Activated T-helper 17 cell treated with anti-CD3 and anti-CD28 coated beads, Interleukin-2, amount 50 U/mL, for 72 hours (primary cell): ENCODE results near the gene COA3. TPM values are rescaled to one million over a fixed set of nuclear protein-coding genes. Genes with fewer than 3 reads are reported as not detected.

Source experiments
- ATAC-seq: fragments of 150-1000 bp; cut with Tn5 transposase; replicated peaks from 2 replicates; pipeline ENCODE4 v1.10.0; 2021; ENCODE audit warnings: mild to moderate bottlenecking, moderate library complexity
- H3K27ac Mint-ChIP-seq: one replicate; pipeline ENCODE4 v1.8.0; 2022; ENCODE audit warnings: mixed read lengths
- H3K27me3 Mint-ChIP-seq: one replicate; pipeline ENCODE4 v1.8.0; 2022; ENCODE audit warnings: mixed read lengths
- H3K36me3 Mint-ChIP-seq: one replicate; pipeline ENCODE4 v1.8.0; 2022; ENCODE audit warnings: low read depth, mild to moderate bottlenecking, mixed read lengths
- H3K4me1 Mint-ChIP-seq: one replicate; pipeline ENCODE4 v1.8.0; 2022; ENCODE audit warnings: mixed read lengths
- H3K4me3 Mint-ChIP-seq: one replicate; pipeline ENCODE4 v1.8.0; 2022; ENCODE audit warnings: mild to moderate bottlenecking, mixed read lengths
- H3K9me3 Mint-ChIP-seq: one replicate; pipeline ENCODE4 v1.8.0; 2022; ENCODE audit warnings: mixed read lengths
- total RNA-seq, 2 donors: library from RNA; stranded (reverse); gene quantifications; one replicate each; pipeline ENCODE4 v1.2.3, GENCODE V29; 2022

The COA3 gene
- total RNA-seq, 2 donors from 2014 or later = 18.6 to 31.2 TPM

DNA sequence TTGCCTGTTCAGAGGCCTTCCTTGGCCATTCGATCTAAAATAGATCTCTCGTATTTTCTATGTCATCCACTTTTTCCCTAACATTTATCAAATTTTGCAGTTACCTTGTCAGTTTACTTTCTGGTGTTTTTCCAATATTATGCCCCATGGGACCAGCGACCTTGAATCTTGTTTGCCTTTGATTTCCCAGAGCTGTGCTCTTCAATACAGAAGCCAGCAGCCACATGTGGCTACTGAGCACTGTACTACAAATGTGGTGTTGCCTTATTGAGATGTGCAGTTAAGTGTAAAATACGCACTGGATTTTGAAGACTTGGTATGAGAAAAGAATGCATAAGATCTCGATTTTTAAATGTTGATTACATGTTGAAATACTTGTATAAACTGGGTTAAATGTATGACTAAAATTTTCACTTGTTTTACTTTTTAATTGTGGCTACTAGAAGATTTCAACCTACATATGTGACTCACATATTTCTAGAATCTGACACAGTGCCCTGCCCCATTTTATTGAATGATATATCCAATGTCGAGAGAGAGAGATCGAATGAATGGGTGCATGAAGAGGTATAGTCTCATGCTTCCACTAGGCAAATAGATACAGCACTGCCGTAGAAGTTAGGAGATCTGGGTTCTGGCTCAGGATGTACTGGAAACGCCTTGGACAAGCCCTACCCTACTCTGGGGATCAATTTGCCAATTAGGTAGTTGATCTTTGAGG is 33.9 kb upstream of the COA3 start:
- H3K9me3 Mint-ChIP-seq = no peaks in the 10 kb centered on the region
- peak; percentile 64 for ATAC-seq
- H3K4me1 Mint-ChIP-seq = peaks cover 8% of the 10 kb centered on the region
- no peaks in the 10 kb centered on the region for H3K27me3 Mint-ChIP-seq
- peaks cover 43% of the 10 kb centered on the region for H3K36me3 Mint-ChIP-seq
- peak overlapping the region; percentile 92 for H3K4me3 Mint-ChIP-seq
- H3K27ac Mint-ChIP-seq = peak overlapping the region; percentile 95

DNA sequence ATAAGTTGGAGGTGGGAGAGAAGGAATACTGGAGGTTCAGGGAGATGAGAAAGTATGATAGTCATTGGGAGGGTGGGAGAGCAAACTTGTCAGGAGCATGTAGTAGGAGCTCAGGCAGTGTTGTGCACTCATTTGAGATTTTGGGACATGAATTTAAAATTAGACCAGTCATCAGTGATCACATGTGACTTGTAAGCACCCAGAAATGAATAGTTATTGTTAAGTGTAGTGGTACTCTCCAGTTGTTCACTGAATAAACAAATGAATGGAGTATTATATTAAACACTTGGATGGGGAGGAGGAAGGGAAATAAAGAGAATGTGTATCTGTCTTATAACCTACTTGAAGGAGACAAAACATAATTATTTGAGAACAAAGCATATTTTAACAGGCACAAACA is 32.5 kb upstream of the COA3 start:
- no peak for ATAC-seq
- Mint-ChIP-seq H3K36me3 (peaks cover 29% of the 10 kb centered on the region), H3K4me1 (peaks cover 8% of the 10 kb centered on the region), H3K9me3 (no peaks in the 10 kb centered on the region), H3K4me3 (no peak overlapping the region), H3K27me3 (no peaks in the 10 kb centered on the region), H3K27ac (peak overlapping the region; percentile 26)

DNA sequence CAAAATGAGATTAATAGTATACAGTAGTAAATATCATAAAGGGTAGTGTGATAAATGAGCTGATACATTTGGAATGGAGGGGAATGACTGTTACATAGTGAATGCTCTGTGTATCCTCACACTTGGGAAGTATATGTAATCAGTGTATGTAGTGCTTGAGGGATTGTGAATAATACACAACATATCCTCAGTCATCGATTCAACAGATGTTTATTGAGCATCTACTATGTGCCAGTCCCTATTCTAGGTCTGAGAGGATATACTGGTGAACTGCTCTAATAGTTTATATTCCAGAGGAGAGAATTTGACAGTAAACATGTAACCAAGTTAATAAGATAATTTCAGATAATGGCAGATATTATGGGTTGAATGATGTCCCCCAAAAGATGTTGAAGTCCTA is 29.0 kb upstream of the COA3 start:
- no peaks in the 10 kb centered on the region for H3K27me3 Mint-ChIP-seq
- no peak overlapping the region for H3K27ac Mint-ChIP-seq
- peaks cover 6% of the 10 kb centered on the region for H3K4me1 Mint-ChIP-seq
- H3K36me3 Mint-ChIP-seq = peaks cover 13% of the 10 kb centered on the region
- no peaks in the 10 kb centered on the region for H3K9me3 Mint-ChIP-seq
- no peak overlapping the region for H3K4me3 Mint-ChIP-seq
- no peak for ATAC-seq

DNA sequence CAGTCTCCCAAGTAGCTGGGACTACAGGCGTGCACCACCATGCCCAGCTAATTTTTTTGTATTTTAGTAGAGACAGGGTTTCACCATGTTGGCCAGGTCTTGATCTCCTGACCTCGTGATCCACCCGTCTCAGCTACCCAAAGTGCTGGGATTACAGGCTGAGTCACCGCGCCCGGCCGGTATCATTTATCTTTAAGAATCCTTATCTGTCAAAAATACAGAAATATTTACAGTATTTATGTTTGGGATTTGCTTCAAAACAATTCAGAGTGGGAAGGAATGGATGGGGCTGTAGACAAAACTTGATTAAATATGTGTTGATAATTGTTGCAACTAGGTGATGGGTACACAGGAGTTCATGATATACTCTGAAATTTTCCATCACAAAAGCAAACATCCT is 22.7 kb upstream of the COA3 start:
- Mint-ChIP-seq H3K4me1 (no peaks in the 10 kb centered on the region), H3K27me3 (no peaks in the 10 kb centered on the region), H3K4me3 (no peak overlapping the region), H3K9me3 (no peaks in the 10 kb centered on the region), H3K27ac (no peak overlapping the region), H3K36me3 (peaks cover 76% of the 10 kb centered on the region)
- ATAC-seq = no peak

DNA sequence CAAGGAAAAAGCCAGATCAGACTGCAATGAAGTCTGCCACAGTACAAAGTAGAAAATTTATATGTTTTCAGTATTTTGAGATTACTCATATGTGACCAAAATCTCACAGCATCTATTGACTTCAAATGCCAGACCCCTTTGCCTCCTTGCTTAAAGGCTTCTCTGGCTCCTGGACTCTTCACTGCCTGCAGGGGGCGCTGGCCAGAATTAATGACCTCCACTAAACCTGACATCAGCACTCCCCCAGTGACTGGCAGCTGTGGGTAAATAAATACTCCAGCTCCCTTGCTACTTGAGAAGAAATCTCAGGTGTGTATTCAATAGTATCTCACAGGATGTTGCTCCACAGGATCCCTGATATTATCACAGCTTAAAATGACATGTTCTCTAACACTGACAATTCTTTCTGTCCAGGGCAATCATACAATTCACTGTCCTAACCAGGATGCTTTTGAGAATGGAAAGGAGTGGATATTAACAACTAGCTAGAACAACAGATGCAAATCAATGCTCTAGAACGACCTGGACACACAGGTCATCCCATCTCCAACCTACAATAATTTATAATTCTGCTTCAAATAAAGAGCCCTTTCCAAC is 21.5 kb upstream of the COA3 start:
- Mint-ChIP-seq H3K27ac (peak overlapping the region; percentile 69), H3K9me3 (no peaks in the 10 kb centered on the region), H3K4me3 (no peak overlapping the region), H3K36me3 (peaks cover 87% of the 10 kb centered on the region), H3K4me1 (no peaks in the 10 kb centered on the region), H3K27me3 (no peaks in the 10 kb centered on the region)
- peak; percentile 31 for ATAC-seq

DNA sequence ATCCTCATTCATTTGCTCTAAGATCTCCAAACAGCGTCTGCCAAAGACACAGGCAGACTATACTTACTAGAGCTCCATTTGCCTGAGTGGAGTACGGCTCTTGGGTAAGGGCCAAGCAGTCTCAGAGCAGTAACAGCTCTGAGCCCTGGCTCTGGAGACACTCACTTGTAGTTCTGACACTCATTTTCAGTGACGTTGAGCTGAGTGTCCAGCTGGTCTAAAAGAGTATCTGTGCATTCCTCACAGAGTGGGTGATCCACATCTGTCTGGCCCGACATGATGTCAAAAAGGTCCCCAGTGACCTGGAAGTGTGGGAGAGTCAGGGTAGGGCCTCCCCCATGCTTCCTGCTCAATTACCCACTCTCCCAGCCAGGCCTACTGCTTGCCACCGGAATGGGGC is 19.9 kb upstream of the COA3 start:
- H3K9me3 Mint-ChIP-seq = no peaks in the 10 kb centered on the region
- no peaks in the 10 kb centered on the region for H3K4me1 Mint-ChIP-seq
- no peak for ATAC-seq
- H3K36me3 Mint-ChIP-seq = peaks cover 96% of the 10 kb centered on the region
- no peaks in the 10 kb centered on the region for H3K27me3 Mint-ChIP-seq
- H3K27ac Mint-ChIP-seq = peak overlapping the region; percentile 62
- H3K4me3 Mint-ChIP-seq = no peak overlapping the region

DNA sequence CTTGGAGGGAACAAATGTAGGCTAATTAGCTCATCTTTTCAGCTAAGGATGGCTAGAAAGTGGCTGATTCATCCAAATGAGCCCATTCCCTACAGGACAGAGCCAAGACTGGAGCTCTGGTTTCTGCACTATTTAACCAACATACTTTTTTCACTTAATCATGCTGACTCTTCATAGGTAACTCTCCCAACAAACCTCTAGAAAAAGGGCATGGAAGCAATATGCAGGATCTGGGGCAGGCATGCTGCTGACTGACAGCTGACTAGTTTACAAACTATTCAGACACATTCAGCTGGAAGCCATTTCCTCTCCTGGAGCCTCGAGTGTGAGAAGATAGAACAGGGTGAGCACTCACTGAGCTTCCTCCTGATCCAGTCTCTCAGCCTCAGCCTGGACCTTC is 19.4 kb upstream of the COA3 start:
- no peak overlapping the region for H3K27ac Mint-ChIP-seq
- H3K9me3 Mint-ChIP-seq = no peaks in the 10 kb centered on the region
- H3K4me3 Mint-ChIP-seq = no peak overlapping the region
- no peaks in the 10 kb centered on the region for H3K4me1 Mint-ChIP-seq
- no peak for ATAC-seq
- no peaks in the 10 kb centered on the region for H3K27me3 Mint-ChIP-seq
- peaks cover 100% of the 10 kb centered on the region for H3K36me3 Mint-ChIP-seq

DNA sequence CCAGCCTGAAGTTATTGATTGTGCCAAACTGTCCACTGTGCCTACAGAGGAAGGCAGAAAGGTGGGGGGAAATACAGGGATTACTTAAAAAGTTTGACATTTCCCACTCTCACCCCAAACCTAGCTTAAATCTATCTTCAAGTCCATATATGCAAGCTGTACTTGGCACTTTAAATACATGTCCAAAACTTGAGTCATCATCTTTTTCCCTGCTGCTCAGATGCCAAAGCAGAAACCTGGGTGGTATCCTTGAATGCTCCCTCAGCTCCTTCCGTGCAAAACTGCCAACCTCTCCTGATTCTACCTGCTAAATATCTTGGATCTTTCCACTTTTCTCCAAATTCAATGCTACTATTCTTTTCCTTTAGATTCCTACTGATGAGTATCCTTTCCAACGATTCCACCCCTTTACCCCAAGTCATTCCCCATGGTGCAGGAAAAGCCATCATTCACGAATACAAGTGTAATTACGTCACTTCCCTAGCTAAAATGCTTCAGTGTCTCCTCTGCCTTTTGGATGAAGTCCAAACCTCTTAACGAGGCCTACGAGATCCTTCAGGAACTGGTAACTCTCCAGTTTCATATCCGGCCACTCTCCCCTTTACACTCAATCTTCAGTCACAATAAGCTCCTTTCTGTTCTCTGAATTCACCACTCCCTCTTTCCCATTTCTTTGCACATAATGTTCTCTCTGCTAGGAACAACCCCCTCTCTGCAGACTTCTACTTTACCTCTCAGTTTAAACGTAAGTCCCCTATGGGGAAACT is 16.3 kb upstream of the COA3 start:
- Mint-ChIP-seq H3K4me3 (no peak overlapping the region), H3K9me3 (no peaks in the 10 kb centered on the region), H3K4me1 (no peaks in the 10 kb centered on the region), H3K27ac (no peak overlapping the region), H3K27me3 (no peaks in the 10 kb centered on the region), H3K36me3 (peaks cover 99% of the 10 kb centered on the region)
- no peak for ATAC-seq

DNA sequence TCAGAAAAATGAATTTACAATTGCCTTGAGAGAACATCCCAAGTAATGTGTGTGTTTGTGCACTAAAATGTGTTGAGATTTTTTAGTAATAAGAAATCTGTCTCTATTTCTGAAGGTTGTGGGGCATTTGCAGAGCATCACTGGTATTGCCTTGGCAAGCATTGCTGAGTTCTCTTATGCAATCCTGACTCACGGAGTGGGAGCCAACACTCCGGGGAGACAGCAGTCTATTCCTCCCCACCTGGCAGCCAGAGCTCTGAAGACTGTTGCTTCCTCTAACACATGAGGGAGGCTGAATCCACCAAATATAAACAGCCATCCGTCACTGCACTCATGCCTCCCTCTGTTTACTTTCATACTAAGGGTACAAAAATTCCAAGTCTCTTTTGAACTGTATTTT is 10.7 kb upstream of the COA3 start:
- H3K4me3 Mint-ChIP-seq = no peak overlapping the region
- H3K9me3 Mint-ChIP-seq = no peaks in the 10 kb centered on the region
- H3K4me1 Mint-ChIP-seq = no peaks in the 10 kb centered on the region
- no peak overlapping the region for H3K27ac Mint-ChIP-seq
- peaks cover 54% of the 10 kb centered on the region for H3K36me3 Mint-ChIP-seq
- ATAC-seq = no peak
- no peaks in the 10 kb centered on the region for H3K27me3 Mint-ChIP-seq

DNA sequence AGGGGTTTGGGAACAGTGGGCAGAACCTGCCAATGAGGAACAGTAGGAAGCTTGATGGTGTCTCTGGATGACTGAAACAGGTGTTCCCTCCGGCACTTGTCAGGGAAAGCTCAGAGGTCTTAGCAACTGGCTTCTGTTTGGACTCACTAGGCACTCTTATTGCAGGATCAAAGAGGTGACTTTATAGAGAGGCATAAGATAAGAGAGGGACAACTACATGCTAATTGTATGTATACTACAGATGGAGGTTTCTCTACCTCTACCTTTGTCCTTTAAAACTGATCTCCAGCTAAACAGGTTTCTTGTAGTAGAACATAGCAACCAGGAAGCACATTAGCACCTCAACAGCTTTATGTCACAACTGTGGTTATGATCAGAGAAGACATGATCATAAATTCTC is 7.7 kb upstream of the COA3 start:
- Mint-ChIP-seq H3K4me3 (no peak overlapping the region), H3K9me3 (no peaks in the 10 kb centered on the region), H3K27ac (no peak overlapping the region), H3K36me3 (peaks cover 25% of the 10 kb centered on the region), H3K4me1 (no peaks in the 10 kb centered on the region), H3K27me3 (no peaks in the 10 kb centered on the region)
- no peak for ATAC-seq

DNA sequence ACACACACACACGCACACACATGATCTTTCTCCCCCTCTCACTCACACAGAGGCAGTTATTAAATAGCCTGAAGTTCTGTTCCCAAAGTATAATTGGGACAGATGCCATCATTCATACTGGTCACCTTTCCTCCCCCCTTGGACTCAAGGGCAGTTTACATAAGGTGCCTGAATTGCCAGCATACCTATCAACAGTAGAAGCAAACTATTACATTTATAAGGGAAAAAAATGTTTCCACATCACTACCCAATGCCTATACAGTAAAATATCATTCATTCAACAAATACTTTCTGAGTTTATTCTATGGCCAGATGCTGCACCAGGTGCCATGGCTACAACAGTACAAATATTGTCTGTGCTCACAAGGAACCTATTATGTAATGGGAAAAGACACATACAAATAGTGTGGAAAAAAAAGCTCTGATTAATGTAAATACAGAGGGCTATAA is 6.4 kb upstream of the COA3 start:
- Mint-ChIP-seq H3K27me3 (no peaks in the 10 kb centered on the region), H3K9me3 (no peaks in the 10 kb centered on the region), H3K4me1 (no peaks in the 10 kb centered on the region), H3K27ac (no peak overlapping the region), H3K36me3 (peaks cover 12% of the 10 kb centered on the region), H3K4me3 (no peak overlapping the region)
- no peak for ATAC-seq

DNA sequence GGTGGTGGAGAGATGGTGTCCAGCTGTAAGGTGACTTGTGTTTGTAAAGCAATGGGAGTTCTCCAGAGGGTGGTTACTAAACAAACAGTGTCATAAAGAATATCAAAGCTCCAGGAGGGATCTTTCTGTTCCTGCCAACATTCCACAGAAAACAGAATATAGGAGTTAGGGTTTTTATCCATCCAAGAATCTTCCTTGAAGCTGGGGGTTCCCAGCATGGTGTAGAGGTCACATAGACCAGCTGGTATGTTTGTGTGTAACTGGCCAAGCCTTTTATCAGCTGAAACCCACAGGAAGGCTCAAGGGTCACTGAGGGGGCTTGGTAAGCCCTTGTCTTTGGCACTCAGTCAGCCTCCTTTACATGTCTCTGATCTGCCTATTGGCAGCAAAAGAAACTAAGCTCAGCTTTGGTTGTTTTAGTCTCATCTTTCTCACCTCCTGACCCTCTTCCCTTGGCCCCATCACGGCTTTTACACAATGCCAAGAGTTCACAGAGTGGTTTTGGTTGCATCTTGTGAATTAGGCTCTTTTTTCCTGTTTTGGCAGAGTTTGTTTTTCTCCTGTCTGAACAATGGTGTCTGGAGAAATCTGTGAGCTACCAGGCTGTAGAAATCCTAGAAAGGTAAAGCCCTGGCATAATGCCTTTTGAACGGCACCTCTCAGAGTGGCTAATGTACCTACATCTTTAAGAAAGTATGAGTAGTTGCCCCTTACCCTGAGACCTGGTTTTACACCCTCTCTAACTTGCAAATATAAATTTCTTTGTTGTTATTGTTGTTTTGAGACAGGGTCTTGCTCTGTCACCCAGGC is 4.8 kb upstream of the COA3 start:
- Mint-ChIP-seq H3K27ac (no peak overlapping the region), H3K36me3 (no peaks in the 10 kb centered on the region), H3K9me3 (peaks cover 4% of the 10 kb centered on the region), H3K4me1 (peaks cover 6% of the 10 kb centered on the region), H3K4me3 (no peak overlapping the region), H3K27me3 (peaks cover 3% of the 10 kb centered on the region)
- no peak for ATAC-seq

DNA sequence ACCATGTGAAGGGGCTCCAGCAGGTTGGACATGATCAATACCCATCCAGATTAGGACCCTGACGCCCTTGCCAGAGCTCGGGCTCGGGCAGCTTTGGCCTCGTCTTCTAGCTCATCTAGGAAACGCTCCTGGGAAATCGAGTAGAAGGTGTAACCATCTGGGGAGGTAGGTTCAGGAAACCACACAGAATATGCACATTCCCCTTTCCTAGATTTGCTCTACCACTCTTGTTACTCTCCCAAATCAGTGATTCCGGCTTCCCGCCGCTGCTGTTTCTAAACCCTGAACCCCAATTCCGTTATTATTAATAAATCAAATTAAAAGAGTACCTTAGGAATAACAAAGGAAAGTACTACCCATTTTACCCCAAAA is 507 bp downstream of the COA3 start:
- no peak for ATAC-seq
- Mint-ChIP-seq H3K4me1 (peaks cover 12% of the 10 kb centered on the region), H3K4me3 (peak overlapping the region; percentile 98), H3K36me3 (peaks cover 6% of the 10 kb centered on the region), H3K27me3 (peaks cover 3% of the 10 kb centered on the region), H3K27ac (peak overlapping the region; percentile 95), H3K9me3 (peaks cover 4% of the 10 kb centered on the region)
